Stomach (tissue), 9 donors: ENCODE results near the gene ATP6V1E1. TPM values are rescaled to one million over a fixed set of nuclear protein-coding genes. Genes with fewer than 3 reads are reported as not detected.

Source experiments
- DNase-seq, 2 donors: peaks; one replicate each; pipeline versions ENCODE4 v3.0.0 to v3.0.0-alpha.2; 2013 to 2019
- H3K27ac ChIP-seq, 5 donors: fragments of 200-600 bp in 4 of 5; sonication (generic) in 4 of 5; one replicate each; pipeline ENCODE4 v1.5.1; 2013 to 2019; ENCODE audit warnings: mild to moderate bottlenecking in 1 of 5, moderate library complexity in 1 of 5
- H3K27me3 ChIP-seq, 3 donors: fragments of 200-600 bp; sonication (generic); one replicate each; pipeline ENCODE4 v1.5.1; 2017 to 2019; ENCODE audit warnings: mixed run types in 1 of 3
- H3K36me3 ChIP-seq, 4 donors: fragments of 200-600 bp; sonication (generic); 1 replicate in 3 of 4; 2 replicates in 1 of 4; pipeline ENCODE4 v1.5.1; 2016 to 2019
- H3K4me1 ChIP-seq, 4 donors: fragments of 200-600 bp; sonication (generic); one replicate each; pipeline ENCODE4 v1.5.1; 2016 to 2019
- H3K4me3 ChIP-seq, 4 donors: fragments of 200-600 bp; sonication (generic) in 3 of 4; one replicate each; pipeline ENCODE4 v1.5.1; 2016 to 2019; ENCODE audit warnings: mild to moderate bottlenecking in 1 of 4
- H3K9me3 ChIP-seq, 4 donors: fragments of 200-600 bp; sonication (generic); one replicate each; pipeline ENCODE4 v1.5.1; 2016 to 2019
- EP300 ChIP-seq: sonication (generic); formaldehyde crosslinking; IDR thresholded peaks from one replicate; pipeline ENCODE4 v1.6.1; 2017; ENCODE audit warnings: antibody characterized with exemption
- POLR2A ChIP-seq, 4 donors: fragments of 450-650 bp; IDR thresholded peaks; one replicate each; pipeline ENCODE4 v1.6.1; 2016; ENCODE audit warnings: antibody characterized with exemption in 4 of 4, control low read depth in 2 of 4, mild to moderate bottlenecking in 1 of 4, moderate library complexity in 1 of 4
- POLR2AphosphoS5 ChIP-seq, 3 donors: sonication (generic); formaldehyde crosslinking; IDR thresholded peaks; one replicate each; pipeline ENCODE4 v1.6.1; 2016; ENCODE audit warnings: antibody characterized with exemption in 3 of 3
- WGBS, 5 donors: extraction: QIAGEN DNeasy Blood & Tissue Kit in 3 of 5; methylation state at CpG; one replicate each; pipeline versions ENCODE4 v1.1.5 to v1.1.7; 2013 to 2018; 5-methylcytosine and 5-hydroxymethylcytosine counted together
- intact Hi-C: fragments of 100-400 bp; cut with DNase I; formaldehyde crosslinking; loops from one replicate; pipeline ENCODE4 v1.15.1; 2023; ENCODE audit warnings: low total_unique reads
- polyA plus RNA-seq, 3 donors: library from polyadenylated mRNA; stranded (reverse); fragments of 200-250 nt; gene quantifications; one replicate each; pipeline ENCODE4 v1.2.3, GENCODE V29; 2013
- total RNA-seq, 5 donors: library from RNA; depleted of rRNA; stranded (reverse); fragments of >200 nt; gene quantifications; one replicate each; pipeline versions ENCODE4 v1.1.0 to v1.2.3, GENCODE V29; 2014 to 2016
- TF ChIP-seq, protein P1 (sequence below), 7 experiments: fragments of 450-650 bp in 4 of 7; fragments of 200-600 bp in 3 of 7; sonication (generic) in 3 of 7; IDR thresholded peaks; one replicate each; pipeline ENCODE4 v1.5.1; 2016 to 2019; ENCODE audit warnings: antibody characterized with exemption in 7 of 7, control low read depth in 2 of 7, mild to moderate bottlenecking in 1 of 7
- donor health status: healthy with polysubstance abuse.
- donor health status: Bipolar disorder and iron deficiency.
- donor health status: healthy.

ATP6V1E1 gene
- total and polyA plus RNA-seq, 8 donors, result 22.2 to 284 (median 117) TPM

GRCh38 chr22:17559188-17559587, 69.4 kb downstream of the ATP6V1E1 start:
- Histone ChIP-seq H3K4me1 (peaks cover 0 to 16% (median 3%) of the 10 kb centered on the region in 4 donors), H3K36me3 (no peaks in the 10 kb centered on the region), H3K4me3 (no peak overlapping the region), H3K27ac (no peak overlapping the region), H3K27me3 (no peaks in the 10 kb centered on the region), H3K9me3 (no peaks in the 10 kb centered on the region)
- WGBS, 5 donors, result 88 to 93% (median 92%) methylated on average over 10 of the region's 10 CpGs
- TF ChIP-seq EP300, result no peak
- TF ChIP-seq, protein P1, sequence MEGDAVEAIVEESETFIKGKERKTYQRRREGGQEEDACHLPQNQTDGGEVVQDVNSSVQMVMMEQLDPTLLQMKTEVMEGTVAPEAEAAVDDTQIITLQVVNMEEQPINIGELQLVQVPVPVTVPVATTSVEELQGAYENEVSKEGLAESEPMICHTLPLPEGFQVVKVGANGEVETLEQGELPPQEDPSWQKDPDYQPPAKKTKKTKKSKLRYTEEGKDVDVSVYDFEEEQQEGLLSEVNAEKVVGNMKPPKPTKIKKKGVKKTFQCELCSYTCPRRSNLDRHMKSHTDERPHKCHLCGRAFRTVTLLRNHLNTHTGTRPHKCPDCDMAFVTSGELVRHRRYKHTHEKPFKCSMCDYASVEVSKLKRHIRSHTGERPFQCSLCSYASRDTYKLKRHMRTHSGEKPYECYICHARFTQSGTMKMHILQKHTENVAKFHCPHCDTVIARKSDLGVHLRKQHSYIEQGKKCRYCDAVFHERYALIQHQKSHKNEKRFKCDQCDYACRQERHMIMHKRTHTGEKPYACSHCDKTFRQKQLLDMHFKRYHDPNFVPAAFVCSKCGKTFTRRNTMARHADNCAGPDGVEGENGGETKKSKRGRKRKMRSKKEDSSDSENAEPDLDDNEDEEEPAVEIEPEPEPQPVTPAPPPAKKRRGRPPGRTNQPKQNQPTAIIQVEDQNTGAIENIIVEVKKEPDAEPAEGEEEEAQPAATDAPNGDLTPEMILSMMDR (IDR thresholded peaks at IDR 0.05), result no peak
- no peak for TF ChIP-seq POLR2AphosphoS5 (IDR thresholded peaks at IDR 0.05)
- no peak for TF ChIP-seq POLR2A (IDR thresholded peaks at IDR 0.05)
- intact Hi-C loops, result loop anchor here (10.0 kb wide), 1 partner anchor 186 kb away; no protein-coding TSS in a partner anchor
- no peak for DNase-seq

GRCh38 chr22:17554814-17555213, 73.7 kb downstream of the ATP6V1E1 start:
- intact Hi-C loops, result loop anchor here (10.0 kb wide), 1 partner anchor 190 kb away; no protein-coding TSS in a partner anchor
- Histone ChIP-seq H3K4me1 (no peaks in the 10 kb centered on the region), H3K4me3 (no peak overlapping the region), H3K9me3 (no peaks in the 10 kb centered on the region), H3K27ac (no peak overlapping the region), H3K27me3 (no peaks in the 10 kb centered on the region), H3K36me3 (peaks cover 0 to 4% (median 0%) of the 10 kb centered on the region in 4 donors)
- DNase-seq, result no peak
- TF ChIP-seq POLR2A (IDR thresholded peaks at IDR 0.05) (no peak), EP300 (no peak), POLR2AphosphoS5 (IDR thresholded peaks at IDR 0.05) (no peak)
- TF ChIP-seq, protein P1 (IDR thresholded peaks at IDR 0.05), result no peak
- WGBS, 5 donors, result 80 to 86% (median 81%) methylated on average over 4 of the region's 4 CpGs

DNA sequence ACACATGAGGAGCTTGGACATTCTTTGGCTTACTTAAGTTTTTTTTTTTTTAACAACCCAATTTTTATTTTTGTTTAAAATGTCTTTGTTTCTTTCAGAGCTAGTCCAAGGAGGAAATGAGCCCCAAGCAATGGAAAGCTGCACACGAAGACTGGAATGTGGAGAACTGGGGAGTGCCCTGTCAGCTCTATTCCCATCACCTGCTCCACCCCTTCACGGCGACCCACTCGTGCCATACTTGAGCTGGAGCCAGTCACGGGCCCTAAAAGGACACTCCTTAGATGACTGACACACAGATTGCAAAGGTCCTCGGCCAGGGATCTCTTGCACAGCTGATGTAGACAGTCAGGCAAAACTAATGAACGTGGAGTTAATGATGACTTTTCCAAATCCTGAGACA, 75.8 kb downstream of the ATP6V1E1 start:
- no peak for DNase-seq
- TF ChIP-seq POLR2A (IDR thresholded peaks at IDR 0.05) (no peak), POLR2AphosphoS5 (IDR thresholded peaks at IDR 0.05) (no peak)
- TF ChIP-seq, protein P1 (IDR thresholded peaks at IDR 0.05), result no peak
- H3K4me3 ChIP-seq, result no peak overlapping the region
- peaks cover 0 to 9% (median 2%) of the 10 kb centered on the region in 4 donors for H3K36me3 ChIP-seq
- H3K27me3 ChIP-seq, result no peaks in the 10 kb centered on the region
- 51 to 77% (median 59%) methylated on average over 7 of the region's 7 CpGs for WGBS, 5 donors
- H3K4me1 ChIP-seq, result no peaks in the 10 kb centered on the region
- intact Hi-C loops, result loop anchor here (10.0 kb wide), 1 partner anchor 192 kb away; no protein-coding TSS in a partner anchor
- H3K9me3 ChIP-seq, result no peaks in the 10 kb centered on the region
- no peak overlapping the region for H3K27ac ChIP-seq

DNA sequence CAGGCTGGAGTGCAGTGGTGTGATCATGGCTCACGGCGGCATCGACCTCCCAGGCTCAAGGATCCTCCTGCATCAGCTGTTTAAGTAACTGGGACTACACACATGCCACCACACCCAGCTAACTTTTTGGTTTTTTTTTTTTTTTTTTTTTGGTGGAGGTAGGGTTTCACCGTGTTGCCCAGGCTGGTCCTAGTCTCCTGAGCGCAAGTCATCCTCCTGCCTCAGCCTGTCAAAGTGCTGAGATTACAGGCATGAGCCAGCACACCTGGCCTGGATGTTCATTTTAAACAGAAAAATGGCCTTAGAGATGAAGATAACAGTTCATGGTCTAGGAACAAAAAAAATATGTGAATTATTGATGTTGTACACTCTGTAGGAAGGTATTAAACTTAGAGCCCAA, 78.9 kb downstream of the ATP6V1E1 start:
- 77 to 87% (median 80%) methylated on average over 5 of the region's 5 CpGs for WGBS, 5 donors
- Histone ChIP-seq H3K27ac (no peak overlapping the region), H3K4me3 (no peak overlapping the region), H3K27me3 (no peaks in the 10 kb centered on the region), H3K36me3 (peaks cover 0 to 9% (median 2%) of the 10 kb centered on the region in 4 donors), H3K9me3 (no peaks in the 10 kb centered on the region), H3K4me1 (no peaks in the 10 kb centered on the region)
- DNase-seq, result no peak
- TF ChIP-seq POLR2A (IDR thresholded peaks at IDR 0.05), result no peak
- TF ChIP-seq EP300, result no peak
- no peak for TF ChIP-seq POLR2AphosphoS5 (IDR thresholded peaks at IDR 0.05)
- TF ChIP-seq, protein P1 (IDR thresholded peaks at IDR 0.05), result no peak
- intact Hi-C loops, result loop anchor here (10.0 kb wide), 1 partner anchor 195 kb away; no protein-coding TSS in a partner anchor
